K562 (cell line): Measurements from ENCODE around the gene CLDND1. TPM values are rescaled to one million over a fixed set of nuclear protein-coding genes. Genes with fewer than 3 reads are reported as not detected.

Experiments
- FOSL1 ChIP-seq: fragments of 200-800 bp; sonication (Bioruptor generic); conservative IDR thresholded peaks from 2 replicates; pipeline ENCODE4 v1.6.1; 2016; ENCODE audit warnings: missing genetic modification characterization, missing compliant biosample characterization
- FOXK2 ChIP-seq, 2 experiments: fragments of 450-650 bp; IDR thresholded peaks in 1 of 2; conservative IDR thresholded peaks in 1 of 2; 2 replicates each; pipeline ENCODE4 v1.6.1; 2016; ENCODE audit warnings: low read depth in 2 of 2, mild to moderate bottlenecking in 1 of 2
- GATAD2A ChIP-seq: fragments of 450-650 bp; IDR thresholded peaks from 2 replicates; pipeline ENCODE4 v1.6.1; 2017
- HMG20B ChIP-seq: fragments of 250-450 bp; sonication (Bioruptor Pico); IDR thresholded peaks from 2 replicates; pipeline ENCODE4 v1.5.0; 2021; ENCODE audit warnings: mild to moderate bottlenecking
- IRF1 ChIP-seq: sonication (generic); formaldehyde crosslinking; IDR thresholded peaks from 2 replicates; pipeline ENCODE4 v1.8.0; 2022; ENCODE audit warnings: missing genetic modification reagents, mild to moderate bottlenecking, borderline replicate concordance
- MAFF ChIP-seq: IDR thresholded peaks from 2 replicates; pipeline ENCODE4 v1.6.1; 2012; ENCODE audit warnings: low read length, improper control_type of control experiment
- MAFG ChIP-seq: fragments of 450-650 bp; conservative IDR thresholded peaks from 2 replicates; pipeline ENCODE4 v1.6.1; 2016; ENCODE audit warnings: missing genetic modification characterization, missing compliant biosample characterization
- NBN ChIP-seq: fragments of 450-650 bp; IDR thresholded peaks from 2 replicates; pipeline ENCODE4 v1.6.1; 2016; ENCODE audit warnings: low read depth, mild to moderate bottlenecking
- NFIC ChIP-seq: fragments of 450-650 bp; IDR thresholded peaks from 2 replicates; pipeline ENCODE4 v1.6.1; 2017; ENCODE audit warnings: mild to moderate bottlenecking, inconsistent platforms
- NFRKB ChIP-seq: fragments of 450-650 bp; IDR thresholded peaks from 2 replicates; pipeline ENCODE4 v1.6.1; 2016; ENCODE audit warnings: low read depth
- PHB ChIP-seq: fragments of 250-450 bp; sonication (Bioruptor Pico); IDR thresholded peaks from 2 replicates; pipeline ENCODE4 v1.5.0; 2021
- PML ChIP-seq: IDR thresholded peaks from 2 replicates; pipeline ENCODE4 v1.6.1; 2012; ENCODE audit warnings: low read length, inconsistent platforms
- REST ChIP-seq, 2 experiments: fragments of 450-650 bp; formaldehyde crosslinking in 1 of 2; IDR thresholded peaks; 2 replicates each; pipeline versions ENCODE4 v1.4.0 to v1.6.1; 2014 to 2020; ENCODE audit warnings: mild to moderate bottlenecking in 2 of 2, borderline replicate concordance in 1 of 2, low read depth in 1 of 2
- SIN3A ChIP-seq, 2 experiments: fragments of 150-350 bp in 1 of 2; IDR thresholded peaks; 2 replicates each; pipeline ENCODE4 v1.6.1; 2011 to 2016; ENCODE audit warnings: borderline replicate concordance in 2 of 2, low read depth in 2 of 2, low read length in 2 of 2, mild to moderate bottlenecking in 2 of 2, moderate library complexity in 2 of 2; ENCODE audit not compliant: control insufficient read depth in 1 of 2
- TEAD4 ChIP-seq, 2 experiments: sonication (generic) in 1 of 2; formaldehyde crosslinking in 1 of 2; IDR thresholded peaks; 2 replicates each; pipeline versions ENCODE4 v1.6.1 to v1.8.0; 2012 to 2022; ENCODE audit warnings: borderline replicate concordance in 1 of 2, inconsistent platforms in 1 of 2, low read length in 1 of 2, mild to moderate bottlenecking in 1 of 2, missing genetic modification reagents in 1 of 2
- YY1 ChIP-seq, 3 experiments: IDR thresholded peaks; 2 replicates each; pipeline ENCODE4 v1.6.1; 2011; ENCODE audit warnings: low read length in 2 of 3, mild to moderate bottlenecking in 2 of 3, moderate library complexity in 2 of 3, borderline replicate concordance in 1 of 3, control low read depth in 1 of 3, low read depth in 1 of 3; ENCODE audit not compliant: insufficient read depth in 3 of 3, insufficient replicate concordance in 2 of 3, control insufficient read depth in 1 of 3, insufficient read length in 1 of 3; ENCODE audit errors: extremely low read depth in 1 of 3
- ZNF140 ChIP-seq: fragments of 250-450 bp; sonication (Bioruptor Pico); IDR thresholded peaks from 2 replicates; pipeline ENCODE4 v1.8.0; 2021; ENCODE audit warnings: moderate library complexity, mild to moderate bottlenecking, inconsistent platforms
- ZNF239 ChIP-seq: fragments of 250-450 bp; sonication (Bioruptor Pico); IDR thresholded peaks from 2 replicates; pipeline ENCODE4 v1.4.0; 2020; ENCODE audit warnings: mild to moderate bottlenecking
- ZNF316 ChIP-seq: fragments of 450-650 bp; IDR thresholded peaks from 2 replicates; pipeline ENCODE4 v1.6.1; 2016
- polyA plus RNA-seq, 8 experiments: library from polyadenylated mRNA; depleted of rRNA in 4 of 8; stranded (reverse) in 5 of 8; unstranded in 3 of 8; fragments of >200 nt; fragmentation: Nextera tagmentation in 2 of 8; fragmentation: Illumina TruSeq in 1 of 8; extraction: Ambion mirVana in 2 of 8; extraction: Trizol in 1 of 8; gene quantifications; 2 replicates each; pipeline versions ENCODE4 v1.2.1 to v1.2.3, GENCODE V29; 2011 to 2014; ENCODE audit warnings: inconsistent platforms in 1 of 8, missing spikeins in 1 of 8
- total RNA-seq, 7 experiments: library from RNA; depleted of rRNA in 6 of 7; stranded (reverse); fragments of >200 nt in 6 of 7; fragmentation: Illumina TruSeq in 2 of 7; extraction: Trizol in 2 of 7; gene quantifications; 2 replicates each; pipeline versions ENCODE4 v1.2.1 to v1.2.3, GENCODE V29; 2011 to 2021; ENCODE audit warnings: low replicate concordance in 1 of 7

CLDND1 gene
- total and polyA plus RNA-seq, 9 of the 15 experiments (the other 6 are each of a cell fraction or from before 2014, with no cell fraction given): 29.2 to 141 (median 60.7) TPM

GRCh38 chr3:98521897-98522543 lies 682 bp downstream of the CLDND1 start (continued):
- TF ChIP-seq PHB (no peak), ZNF239 (CRISPR knock-in tag) (no peak), REST (IDR thresholded peaks at IDR 0.05; ENCODE audit: borderline replicate concordance) (peak; percentile 39; the same call in 1 of the 2 replicates), REST (CRISPR knock-in tag; IDR thresholded peaks at IDR 0.05; ENCODE audit: low read depth) (no peak), HMG20B (CRISPR knock-in tag) (no peak), YY1 (IDR thresholded peaks at IDR 0.05; ENCODE audit: borderline replicate concordance in 1 of 3, control insufficient read depth in 1 of 3, extremely low read depth in 1 of 3, insufficient read depth in 3 of 3, insufficient read length in 1 of 3, insufficient replicate concordance in 2 of 3, low read depth in 1 of 3, low read length in 2 of 3) (peak in 1 of 3 experiments; percentile 85), SIN3A (IDR thresholded peaks at IDR 0.05; ENCODE audit: borderline replicate concordance in 2 of 2, control insufficient read depth in 1 of 2, low read depth in 2 of 2, low read length in 2 of 2) (0 out of 4 replicates have a peak, but pooled peaks of 1 of the 2 experiments have one; percentile 5), NFRKB (peak; percentile 72), GATAD2A (no peak), IRF1 (CRISPR knock-in tag) (no peak), ZNF316 (peak; percentile 42; the same call in 1 of the 2 replicates), MAFF (peak; percentile 4; the same call in 1 of the 2 replicates), TEAD4 (IDR thresholded peaks at IDR 0.05; ENCODE audit: low read length) (no peak), TEAD4 (CRISPR knock-in tag; IDR thresholded peaks at IDR 0.05; ENCODE audit: borderline replicate concordance) (no peak), FOXK2 (conservative IDR thresholded peaks at IDR 0.05 in 1 of 2, IDR thresholded peaks at IDR 0.05 in 1 of 2; ENCODE audit: low read depth in 2 of 2) (peak in 1 of 2 experiments; percentile 50; a peak in 2 of 4 replicates), NBN (0 out of 2 replicates have a peak, but pooled peaks have one; percentile 12), MAFG (tag) (peak; percentile 28; the same call in 1 of the 2 replicates), NFIC (no peak), FOSL1 (tag) (peak; percentile 60; the same call in 1 of the 2 replicates), PML (no peak), ZNF140 (no peak)
